GM19324 (cell line): ENCODE data around the gene MRPL28.

ENCODE experiments used
- ATAC-seq: cut with Tn5 transposase; IDR thresholded peaks from one replicate; pipeline ENCODE4 v1.9.1; 2021; ENCODE audit warnings: mild to moderate bottlenecking, moderate library complexity; ENCODE audit not compliant: unreplicated experiment, low FRiP score

Gene MRPL28

DNA sequence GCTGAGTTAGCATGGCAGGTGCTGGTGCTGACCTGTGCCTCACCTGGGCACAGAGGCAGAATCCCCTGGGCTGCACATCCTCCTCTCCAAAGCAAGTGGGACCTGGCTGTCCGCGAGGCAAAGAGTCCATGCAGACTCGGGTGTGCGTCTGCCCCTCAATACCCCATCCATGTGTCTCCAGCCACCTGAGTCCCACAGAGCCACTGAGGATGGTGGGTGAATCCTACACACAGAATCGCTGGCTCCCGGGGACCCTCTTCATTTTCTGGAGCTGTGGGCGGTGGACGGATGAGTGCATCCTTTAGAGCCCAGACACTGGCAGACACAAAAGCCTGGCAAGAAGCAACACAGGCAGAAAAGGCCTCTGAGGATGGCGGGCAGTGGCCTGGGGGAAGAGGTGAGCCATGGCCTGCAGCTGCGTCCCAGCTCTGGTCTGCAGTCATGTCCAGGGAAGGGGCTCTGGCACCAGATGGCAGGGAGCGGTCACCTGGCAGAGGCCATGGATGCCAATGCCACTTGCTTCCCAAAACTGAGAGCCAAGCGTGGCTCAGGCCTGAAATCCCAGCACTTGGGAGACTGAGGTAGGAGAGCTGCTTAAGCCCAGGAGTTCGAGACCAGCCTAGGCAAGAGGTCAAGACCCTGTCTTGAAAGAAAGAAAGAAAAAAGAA, 47.7 kb downstream of the MRPL28 start:
- ATAC-seq = no peak

DNA sequence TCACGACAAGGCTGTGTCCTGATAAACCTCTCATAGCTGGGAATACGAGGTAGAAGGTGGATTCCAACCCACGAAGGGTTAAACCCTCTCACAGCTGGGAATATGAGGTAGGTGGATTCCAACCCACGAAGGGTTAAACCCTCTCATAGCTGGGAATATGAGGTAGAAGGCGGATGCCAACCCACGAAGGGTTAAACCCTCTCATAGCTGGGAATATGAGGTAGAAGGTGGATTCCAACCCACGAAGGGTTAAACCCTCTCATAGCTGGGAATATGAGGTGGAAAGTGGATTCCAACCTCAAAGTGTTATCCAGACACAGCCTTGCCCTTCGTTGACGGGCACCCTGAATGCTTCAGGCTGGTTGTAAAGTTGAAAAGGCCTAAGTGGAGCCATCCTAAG, 48.8 kb downstream of the MRPL28 start:
- ATAC-seq = no peak

DNA sequence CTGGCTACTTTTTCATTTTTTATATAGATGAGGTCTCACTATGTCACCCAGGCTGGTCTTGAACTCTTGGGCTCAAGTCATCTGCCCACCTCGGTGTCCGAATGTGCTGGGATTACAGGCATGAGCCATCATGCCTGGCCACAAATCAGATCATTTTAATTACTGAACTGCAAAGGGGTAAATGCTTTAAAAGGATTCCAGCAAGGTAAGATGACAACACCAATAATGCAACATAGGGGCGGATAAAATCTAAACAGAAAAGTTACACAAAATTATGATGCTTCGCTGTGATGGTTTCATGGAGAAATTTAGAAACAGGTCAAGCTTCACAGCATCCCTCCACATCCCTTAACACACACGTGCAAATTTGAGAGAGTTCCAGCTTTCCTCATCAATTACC, 50.1 kb downstream of the MRPL28 start:
- ATAC-seq = no peak

DNA sequence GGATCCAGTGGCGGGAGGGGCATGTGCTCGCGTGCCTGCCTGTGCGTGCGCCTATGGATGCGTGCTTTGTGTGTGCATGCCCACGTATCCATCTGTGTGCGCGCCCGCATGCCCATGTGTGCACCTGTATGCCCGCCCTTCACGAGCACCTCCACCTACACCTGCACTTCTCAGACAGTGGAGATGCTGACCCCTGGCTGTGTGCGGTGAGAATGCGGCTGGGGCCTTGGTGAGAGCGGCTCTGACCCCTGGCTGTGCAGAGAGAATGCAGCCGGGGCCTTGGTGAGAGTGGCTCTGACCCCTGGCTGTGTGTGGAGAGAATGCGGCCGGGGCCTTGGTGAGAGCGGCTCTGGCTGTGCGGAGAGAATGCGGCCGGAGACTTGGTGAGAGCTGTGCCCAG, 51.7 kb downstream of the MRPL28 start:
- ATAC-seq = no peak

DNA sequence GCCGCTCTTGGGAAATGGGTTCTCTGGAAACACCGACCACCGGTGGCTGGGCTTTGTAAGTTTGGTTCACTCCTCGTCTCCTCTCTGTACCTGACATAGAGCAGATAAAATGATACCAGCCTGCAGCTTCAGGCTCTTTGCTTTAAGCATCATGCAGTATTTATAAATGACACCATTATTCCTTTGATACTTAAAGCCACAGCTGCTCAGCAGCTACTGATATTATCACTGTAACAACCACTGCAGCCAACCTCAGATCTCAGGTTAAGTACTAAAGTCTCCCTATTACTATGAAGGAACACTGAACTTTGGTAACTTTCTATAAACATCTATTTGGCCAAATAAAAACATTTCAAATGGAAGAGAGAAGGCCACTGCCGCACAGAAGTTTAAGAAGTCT, 52.8 kb downstream of the MRPL28 start:
- ATAC-seq = no peak
